GM19395 (cell line): Measurements from ENCODE around the gene COL6A2.
"Not testable (repeated sequence)": the region's sequence is repeated elsewhere in the genome, so short reads cannot be mapped to it uniquely, and the experiment has no call there.

ENCODE experiments used
- ATAC-seq: cut with Tn5 transposase; IDR thresholded peaks from one replicate; pipeline ENCODE4 v1.9.1; 2021; ENCODE audit warnings: mild to moderate bottlenecking, moderate library complexity; ENCODE audit not compliant: unreplicated experiment

The COL6A2 gene

GRCh38 chr21:46168659-46169386 is 70.9 kb downstream of the COL6A2 start:
- ATAC-seq: no peak

- ATAC-seq: not testable (repeated sequence)
Observed at GRCh38 chr21:46170436-46171193, 72.7 kb downstream of the COL6A2 start.

GRCh38 chr21:46171585-46171984 is 73.7 kb downstream of the COL6A2 start:
- no peak for ATAC-seq

- no peak for ATAC-seq
Observed at GRCh38 chr21:46171996-46172862, 74.3 kb downstream of the COL6A2 start.

GRCh38 chr21:46172863-46173528 is 75.1 kb downstream of the COL6A2 start:
- ATAC-seq: no peak

- no peak for ATAC-seq
Observed at GRCh38 chr21:46173573-46173972, 75.7 kb downstream of the COL6A2 start.

- ATAC-seq: not testable (repeated sequence)
Observed at GRCh38 chr21:46176443-46177129, 78.7 kb downstream of the COL6A2 start.

- no peak for ATAC-seq
Observed at GRCh38 chr21:46178961-46179360, 81.0 kb downstream of the COL6A2 start.
